H9 (cell line): Measurements from ENCODE around the gene SMIM41. TPM values are rescaled to one million over a fixed set of nuclear protein-coding genes. Genes with fewer than 3 reads are reported as not detected.

Experiments
- DNase-seq: peaks from one replicate; pipeline ENCODE4 v3.0.0-alpha.2; 2017
- H2AFZ ChIP-seq: one replicate; pipeline ENCODE4 v1.6.1; 2013; ENCODE audit warnings: mild to moderate bottlenecking, low read length, control low read depth, moderate library complexity
- H2AK5ac ChIP-seq: 2 replicates; pipeline ENCODE4 v1.6.1; 2013; ENCODE audit warnings: low read length, control low read depth, mixed read lengths; ENCODE audit not compliant: insufficient read length
- H2BK120ac ChIP-seq: one replicate; pipeline ENCODE4 v1.6.1; 2013; ENCODE audit warnings: low read depth, mild to moderate bottlenecking, low read length, control low read depth, inconsistent platforms; ENCODE audit not compliant: poor library complexity, severe bottlenecking
- H2BK12ac ChIP-seq: 2 replicates; pipeline ENCODE4 v1.6.1; 2013; ENCODE audit warnings: low read length, control low read depth, mixed read lengths, low read depth; ENCODE audit not compliant: insufficient read length
- H2BK15ac ChIP-seq: 2 replicates; pipeline ENCODE4 v1.6.1; 2013; ENCODE audit warnings: low read depth, low read length, control low read depth
- H2BK20ac ChIP-seq: one replicate; pipeline ENCODE4 v1.6.1; 2013; ENCODE audit warnings: low read depth, mild to moderate bottlenecking, low read length, control low read depth, inconsistent platforms; ENCODE audit not compliant: poor library complexity, severe bottlenecking
- H2BK5ac ChIP-seq: 2 replicates; pipeline ENCODE4 v1.6.1; 2013; ENCODE audit warnings: low read length, control low read depth, mixed read lengths; ENCODE audit not compliant: insufficient read length
- H3K14ac ChIP-seq: 2 replicates; pipeline ENCODE4 v1.6.1; 2013; ENCODE audit warnings: low read length, control low read depth; ENCODE audit not compliant: insufficient read depth
- H3K18ac ChIP-seq: 2 replicates; pipeline ENCODE4 v1.6.1; 2013; ENCODE audit warnings: low read depth, mild to moderate bottlenecking, mixed read lengths, low read length, control low read depth; ENCODE audit not compliant: insufficient read length
- H3K23ac ChIP-seq: 2 replicates; pipeline ENCODE4 v1.6.1; 2013; ENCODE audit warnings: low read length, control low read depth, mixed read lengths, low read depth; ENCODE audit not compliant: insufficient read length
- H3K23me2 ChIP-seq: 2 replicates; pipeline ENCODE4 v1.6.1; 2013; ENCODE audit warnings: low read depth, mild to moderate bottlenecking, mixed read lengths, low read length, control low read depth; ENCODE audit not compliant: insufficient read length, poor library complexity, severe bottlenecking
- H3K27ac ChIP-seq: 2 replicates; pipeline ENCODE4 v1.5.1; 2013; ENCODE audit warnings: low read length, control low read depth, mixed read lengths, low read depth; ENCODE audit not compliant: insufficient read length
- H3K27me3 ChIP-seq: 2 replicates; pipeline ENCODE4 v1.6.1; 2013; ENCODE audit warnings: low read length, control low read depth, inconsistent platforms; ENCODE audit not compliant: insufficient read depth
- H3K4ac ChIP-seq: 2 replicates; pipeline ENCODE4 v1.6.1; 2013; ENCODE audit warnings: low read depth, mild to moderate bottlenecking, control low read depth, inconsistent platforms, low read length, moderate library complexity
- H3K4me1 ChIP-seq: 2 replicates; pipeline ENCODE4 v1.6.1; 2013; ENCODE audit warnings: low read length, control low read depth, inconsistent platforms; ENCODE audit not compliant: insufficient read depth
- H3K4me2 ChIP-seq: 2 replicates; pipeline ENCODE4 v1.6.1; 2013; ENCODE audit warnings: low read length, control low read depth, mixed read lengths; ENCODE audit not compliant: insufficient read length, insufficient read depth
- H3K56ac ChIP-seq: 2 replicates; pipeline ENCODE4 v1.6.1; 2013; ENCODE audit warnings: low read depth, mild to moderate bottlenecking, mixed read lengths, low read length, control low read depth; ENCODE audit not compliant: insufficient read length
- H3K79me1 ChIP-seq: 2 replicates; pipeline ENCODE4 v1.6.1; 2013; ENCODE audit warnings: low read depth, mild to moderate bottlenecking, moderate library complexity, low read length, control low read depth, inconsistent platforms; ENCODE audit not compliant: insufficient read depth, poor library complexity, severe bottlenecking
- H3K79me2 ChIP-seq: 2 replicates; pipeline ENCODE4 v1.6.1; 2013; ENCODE audit warnings: low read length, control low read depth, inconsistent platforms; ENCODE audit not compliant: insufficient read depth
- H3K9ac ChIP-seq: 2 replicates; pipeline ENCODE4 v1.6.1; 2013; ENCODE audit warnings: low read length, control low read depth, mixed read lengths; ENCODE audit not compliant: insufficient read length; ENCODE audit errors: extremely low read depth
- H3K9me3 ChIP-seq: one replicate; pipeline ENCODE4 v1.6.1; 2013; ENCODE audit warnings: low read depth, low read length, inconsistent platforms; ENCODE audit not compliant: control insufficient read depth
- H3T11ph ChIP-seq: one replicate; pipeline ENCODE4 v1.6.1; 2013; ENCODE audit warnings: mild to moderate bottlenecking, low read length, control low read depth, inconsistent platforms
- H4K20me1 ChIP-seq: one replicate; pipeline ENCODE4 v1.6.1; 2013; ENCODE audit not compliant: control insufficient read depth, insufficient read length, insufficient read depth
- H4K5ac ChIP-seq: 2 replicates; pipeline ENCODE4 v1.6.1; 2013; ENCODE audit warnings: low read depth, mild to moderate bottlenecking, mixed read lengths, low read length, control low read depth; ENCODE audit not compliant: insufficient read length
- H4K8ac ChIP-seq: replicated peaks from 2 replicates; pipeline ENCODE4 v1.6.1; 2013; ENCODE audit warnings: low read length, control low read depth, mixed read lengths, low read depth; ENCODE audit not compliant: insufficient read length
- H4K91ac ChIP-seq: 2 replicates; pipeline ENCODE4 v1.6.1; 2013; ENCODE audit warnings: low read depth, mild to moderate bottlenecking, moderate library complexity, mixed read lengths, low read length, control low read depth; ENCODE audit not compliant: insufficient read length
- H3K27ac Mint-ChIP-seq, 3 experiments: 2 replicates in 2 of 3; 3 replicates in 1 of 3; pipeline ENCODE4 v1.8.0; 2020 to 2021; ENCODE audit warnings: mixed read lengths in 3 of 3, mild to moderate bottlenecking in 1 of 3, moderate library complexity in 1 of 3
- H3K27me3 Mint-ChIP-seq: 2 replicates; pipeline ENCODE4 v1.8.0; 2021; ENCODE audit warnings: low read depth, mild to moderate bottlenecking, moderate library complexity, mixed read lengths
- H3K36me3 Mint-ChIP-seq, 3 experiments: 2 replicates in 2 of 3; 3 replicates in 1 of 3; pipeline ENCODE4 v1.8.0; 2020 to 2021; ENCODE audit warnings: low read depth in 3 of 3, mixed read lengths in 3 of 3; ENCODE audit not compliant: insufficient read depth in 1 of 3
- H3K4me1 Mint-ChIP-seq, 2 experiments: 2 replicates each; pipeline ENCODE4 v1.8.0; 2020; ENCODE audit warnings: mixed read lengths in 2 of 2
- H3K4me3 Mint-ChIP-seq, 2 experiments: 2 replicates in 1 of 2; 3 replicates in 1 of 2; pipeline ENCODE4 v1.8.0; 2020 to 2021; ENCODE audit warnings: mild to moderate bottlenecking in 2 of 2, mixed read lengths in 2 of 2, moderate library complexity in 1 of 2
- H3K9me3 Mint-ChIP-seq, 2 experiments: 2 replicates in 1 of 2; 3 replicates in 1 of 2; pipeline ENCODE4 v1.8.0; 2020; ENCODE audit warnings: mild to moderate bottlenecking in 2 of 2, mixed read lengths in 2 of 2, moderate library complexity in 1 of 2
- CTCF ChIP-seq: fragments of 200-600 bp; sonication (generic); conservative IDR thresholded peaks from 3 replicates; pipeline ENCODE4 v1.8.0; 2021; ENCODE audit warnings: antibody characterized with exemption, mild to moderate bottlenecking
- WGBS: extraction: QIAGEN DNeasy Blood & Tissue Kit; methylation state at CpG from one replicate; pipeline ENCODE4 v1.1.7; 2013; ENCODE audit warnings: missing lambda C conversion rate, low lambda C conversion rate, mixed read lengths; ENCODE audit not compliant: insufficient read length; ENCODE audit errors: extremely low coverage; 5-methylcytosine and 5-hydroxymethylcytosine counted together
- total RNA-seq: library from RNA; stranded (reverse); gene quantifications from 2 replicates; pipeline ENCODE4 v1.2.1, GENCODE V29; 2021

Gene SMIM41
- total RNA-seq, 1 experiment from 2014 or later: not detected

- H3K9me3 ChIP-seq: no peaks in the 10 kb centered on the region
- H2BK15ac ChIP-seq: no peak overlapping the region
- H2AK5ac ChIP-seq: no peak overlapping the region
- no peak overlapping the region for H4K91ac ChIP-seq
- no peak overlapping the region for H2BK12ac ChIP-seq
- no peak overlapping the region for H3K14ac ChIP-seq
- H3K4me2 ChIP-seq: no peak overlapping the region
- no peak overlapping the region for H3K23ac ChIP-seq
- no peak overlapping the region for H3T11ph ChIP-seq
- no peak overlapping the region for H2AFZ ChIP-seq
- H2BK20ac ChIP-seq: no peak overlapping the region
- Mint-ChIP-seq H3K9me3 (no peaks in the 10 kb centered on the region), H3K4me3 (no peak overlapping the region), H3K36me3 (no peaks in the 10 kb centered on the region), H3K27ac (no peak overlapping the region), H3K27me3 (peaks cover 23% of the 10 kb centered on the region), H3K4me1 (peaks cover 15 to 19% of the 10 kb centered on the region in 2 experiments)
- no peaks in the 10 kb centered on the region for H3K27me3 ChIP-seq
- no peak for DNase-seq
- TF ChIP-seq CTCF: no peak
- no peak overlapping the region for H2BK120ac ChIP-seq
- no peak overlapping the region for H4K5ac ChIP-seq
- H3K79me2 ChIP-seq: no peaks in the 10 kb centered on the region
- no peak overlapping the region for H3K4ac ChIP-seq
- no peaks in the 10 kb centered on the region; the same call in 1 of the 2 replicates for H3K4me1 ChIP-seq
- no peak overlapping the region for H3K56ac ChIP-seq
- H3K23me2 ChIP-seq: no peaks in the 10 kb centered on the region
- H3K79me1 ChIP-seq: no peaks in the 10 kb centered on the region
- H4K8ac ChIP-seq: no peak overlapping the region
- no peak overlapping the region for H2BK5ac ChIP-seq
- no peak overlapping the region for H3K27ac ChIP-seq
- H3K18ac ChIP-seq: no peak overlapping the region
- no peaks in the 10 kb centered on the region for H4K20me1 ChIP-seq
- H3K9ac ChIP-seq: no peak overlapping the region
- WGBS: no CpG with 5 or more reads among the region's 8 CpGs
Measured at GRCh38 chr12:52091869-52092268, 12.4 kb downstream of the SMIM41 start.
